ENCODE results near the gene KIAA0753. TPM values are rescaled to one million over a fixed set of nuclear protein-coding genes. Genes with fewer than 3 reads are reported as not detected.

KIAA0753 gene
- total RNA-seq, 1 donor: 14.4 TPM

DNA sequence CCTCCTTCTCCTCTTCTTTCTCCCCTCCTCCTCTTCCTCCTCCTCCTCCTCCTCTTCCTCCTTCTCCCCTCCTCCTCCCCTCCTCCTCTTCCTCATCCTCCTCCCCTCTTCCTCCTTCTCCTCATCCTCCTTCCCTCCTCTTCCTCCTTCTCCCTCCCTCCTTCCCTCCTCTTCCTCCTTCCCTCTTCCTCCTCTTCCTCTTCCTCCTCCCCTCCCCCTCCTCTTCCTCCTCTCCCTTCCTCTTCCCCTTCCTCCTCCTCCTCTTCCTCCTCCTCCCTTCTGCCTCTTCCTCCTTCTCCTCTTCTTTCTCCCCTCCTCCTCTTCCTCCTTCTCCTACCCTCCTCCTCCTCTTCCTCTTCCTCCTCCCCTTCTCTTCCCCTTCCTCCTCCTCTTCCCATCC lies 79.1 kb downstream of the KIAA0753 start:
- no peak overlapping the region for H3K4me3 ChIP-seq (ENCODE audit: low read depth, low read length)
- no peak for TF ChIP-seq CTCF (IDR thresholded peaks at IDR 0.05; ENCODE audit: insufficient read depth, low read length)
- no peak for DNase-seq (ENCODE audit: low read depth)

- no peak overlapping the region for H3K4me3 ChIP-seq (ENCODE audit: low read depth, low read length)
- TF ChIP-seq CTCF (IDR thresholded peaks at IDR 0.05; ENCODE audit: insufficient read depth, low read length): no peak
- no peak for DNase-seq (ENCODE audit: low read depth)
Measured at GRCh38 chr17:6560496-6560895, 80.0 kb downstream of the KIAA0753 start.

DNA sequence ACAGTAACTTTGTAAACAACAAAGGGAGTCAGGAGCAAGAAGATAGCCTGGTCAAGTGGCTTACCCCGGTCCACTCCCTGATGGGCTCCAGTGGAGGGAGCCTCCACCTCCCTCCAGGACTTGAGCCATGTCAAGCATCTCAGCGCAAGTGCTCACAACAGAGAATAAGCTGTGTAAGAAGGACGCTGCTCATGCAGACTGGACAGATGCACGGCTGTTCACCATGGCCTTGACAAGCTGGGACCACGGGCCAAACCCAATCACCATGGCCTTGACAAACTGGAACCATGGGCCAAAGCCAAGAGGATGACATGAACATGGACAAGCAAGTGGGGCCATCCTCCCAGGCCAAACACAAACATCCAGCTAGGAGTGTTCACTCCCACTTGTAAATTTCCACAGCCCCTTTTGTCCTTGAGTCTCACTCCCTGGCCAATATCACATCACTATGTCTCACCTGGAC lies 80.7 kb downstream of the KIAA0753 start:
- DNase-seq (ENCODE audit: low read depth): no peak
- no peak overlapping the region for H3K4me3 ChIP-seq (ENCODE audit: low read depth, low read length)
- no peak for TF ChIP-seq CTCF (IDR thresholded peaks at IDR 0.05; ENCODE audit: insufficient read depth, low read length)

- no peak for DNase-seq (ENCODE audit: low read depth)
- H3K4me3 ChIP-seq (ENCODE audit: low read depth, low read length): no peak overlapping the region
- no peak for TF ChIP-seq CTCF (IDR thresholded peaks at IDR 0.05; ENCODE audit: insufficient read depth, low read length)
Measured at GRCh38 chr17:6558932-6559752, 81.4 kb downstream of the KIAA0753 start.

- DNase-seq (ENCODE audit: low read depth): no peak
- no peak overlapping the region for H3K4me3 ChIP-seq (ENCODE audit: low read depth, low read length)
- no peak for TF ChIP-seq CTCF (IDR thresholded peaks at IDR 0.05; ENCODE audit: insufficient read depth, low read length)
Measured at GRCh38 chr17:6558276-6558675, 82.2 kb downstream of the KIAA0753 start.

DNA sequence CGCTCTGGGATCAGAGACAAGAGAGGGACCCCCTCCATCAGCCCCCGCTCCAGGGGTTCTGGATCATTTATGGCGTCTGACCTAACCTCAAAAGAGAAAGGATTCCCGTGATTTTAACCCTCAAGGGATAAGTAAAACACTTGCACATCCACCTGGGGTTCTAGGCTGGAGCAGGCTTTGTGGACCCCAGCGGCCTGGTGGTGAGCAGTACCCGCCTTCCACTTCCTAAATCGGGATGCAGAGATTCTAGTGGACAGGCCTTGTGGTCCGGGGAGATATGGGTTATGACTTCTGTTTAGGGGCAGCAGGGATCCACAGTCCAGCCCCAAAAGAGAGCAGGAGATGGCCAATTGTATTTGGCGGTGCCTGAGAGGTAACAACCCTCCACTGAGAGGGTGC lies 83.5 kb downstream of the KIAA0753 start:
- H3K4me3 ChIP-seq (ENCODE audit: low read depth, low read length): no peak overlapping the region
- no peak for TF ChIP-seq CTCF (IDR thresholded peaks at IDR 0.05; ENCODE audit: insufficient read depth, low read length)
- no peak for DNase-seq (ENCODE audit: low read depth)
